ENCODE measurements around the gene HTATIP2. TPM values are rescaled to one million over a fixed set of nuclear protein-coding genes. Genes with fewer than 3 reads are reported as not detected.

The HTATIP2 gene
- polyA plus RNA-seq, 1 donor from 2014 or later: not detected

DNA sequence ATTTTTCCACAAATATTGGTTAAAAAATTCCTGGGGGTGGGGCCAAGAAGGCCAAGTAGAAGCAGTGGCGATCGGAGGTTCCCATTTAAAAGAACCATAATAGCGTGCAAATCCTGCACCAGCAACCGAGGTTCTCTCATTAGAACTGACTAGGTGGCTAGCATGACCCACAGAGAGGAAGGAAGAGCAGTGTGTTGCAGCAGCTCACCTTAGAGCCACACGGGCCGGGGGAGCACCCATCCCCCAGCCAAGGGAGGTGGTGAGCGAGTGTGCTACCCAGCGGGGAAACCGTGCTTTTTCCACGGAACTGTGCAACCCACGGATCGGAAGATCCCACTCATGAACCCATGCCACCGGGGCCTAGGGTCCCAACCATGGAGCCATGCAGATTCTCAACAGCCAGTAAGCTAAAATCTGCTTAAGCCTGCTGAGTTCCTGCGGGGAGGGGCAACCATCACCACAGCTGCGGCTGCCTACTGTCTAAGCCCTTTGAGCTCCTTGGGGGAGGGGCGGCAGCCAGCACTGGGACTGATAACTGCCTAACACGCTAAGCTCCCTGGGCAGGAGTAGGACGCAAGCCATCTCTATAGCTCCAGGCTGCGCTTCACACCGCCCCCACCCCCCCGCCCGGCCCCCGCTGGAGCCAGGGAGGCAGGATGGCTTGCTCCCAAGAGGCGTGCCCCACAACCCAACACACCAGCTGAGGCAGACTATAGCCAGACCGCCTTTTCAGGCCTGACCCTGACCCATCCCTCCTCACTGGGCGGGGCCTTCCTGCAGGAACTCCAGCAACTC, 21.0 kb upstream of the HTATIP2 start:
- Histone ChIP-seq H3K4me3 (ENCODE audit: low read length) (no peak overlapping the region), H3F3A (ENCODE audit: insufficient read depth, low read length, poor library complexity, severe bottlenecking) (no peaks in the 10 kb centered on the region), H3K36me3 (ENCODE audit: insufficient read depth, low read length) (no peaks in the 10 kb centered on the region), H3K4me2 (ENCODE audit: low read length) (no peak overlapping the region), H4K20me1 (ENCODE audit: insufficient read depth) (no peaks in the 10 kb centered on the region), H3K27me3 (ENCODE audit: insufficient read depth, low read depth, low read length) (peaks cover 13% of the 10 kb centered on the region), H3K9ac (ENCODE audit: low read length) (no peak overlapping the region), H3K9me3 (ENCODE audit: low read length) (no peaks in the 10 kb centered on the region), H3K27ac (ENCODE audit: low read length) (no peak overlapping the region), H3K79me2 (replicated peaks; ENCODE audit: insufficient read depth, low read length) (no peaks in the 10 kb centered on the region), H2AFZ (ENCODE audit: low read depth, low read length) (no peak overlapping the region), H3K9me2 (ENCODE audit: insufficient read depth, low read length) (no peaks in the 10 kb centered on the region)
- no peak for TF ChIP-seq TAF1 (IDR thresholded peaks at IDR 0.05; ENCODE audit: low read depth)
- TF ChIP-seq, protein P1, sequence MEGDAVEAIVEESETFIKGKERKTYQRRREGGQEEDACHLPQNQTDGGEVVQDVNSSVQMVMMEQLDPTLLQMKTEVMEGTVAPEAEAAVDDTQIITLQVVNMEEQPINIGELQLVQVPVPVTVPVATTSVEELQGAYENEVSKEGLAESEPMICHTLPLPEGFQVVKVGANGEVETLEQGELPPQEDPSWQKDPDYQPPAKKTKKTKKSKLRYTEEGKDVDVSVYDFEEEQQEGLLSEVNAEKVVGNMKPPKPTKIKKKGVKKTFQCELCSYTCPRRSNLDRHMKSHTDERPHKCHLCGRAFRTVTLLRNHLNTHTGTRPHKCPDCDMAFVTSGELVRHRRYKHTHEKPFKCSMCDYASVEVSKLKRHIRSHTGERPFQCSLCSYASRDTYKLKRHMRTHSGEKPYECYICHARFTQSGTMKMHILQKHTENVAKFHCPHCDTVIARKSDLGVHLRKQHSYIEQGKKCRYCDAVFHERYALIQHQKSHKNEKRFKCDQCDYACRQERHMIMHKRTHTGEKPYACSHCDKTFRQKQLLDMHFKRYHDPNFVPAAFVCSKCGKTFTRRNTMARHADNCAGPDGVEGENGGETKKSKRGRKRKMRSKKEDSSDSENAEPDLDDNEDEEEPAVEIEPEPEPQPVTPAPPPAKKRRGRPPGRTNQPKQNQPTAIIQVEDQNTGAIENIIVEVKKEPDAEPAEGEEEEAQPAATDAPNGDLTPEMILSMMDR (IDR thresholded peaks at IDR 0.05; ENCODE audit: poor library complexity, severe bottlenecking): no peak
- TF ChIP-seq, protein P2, sequence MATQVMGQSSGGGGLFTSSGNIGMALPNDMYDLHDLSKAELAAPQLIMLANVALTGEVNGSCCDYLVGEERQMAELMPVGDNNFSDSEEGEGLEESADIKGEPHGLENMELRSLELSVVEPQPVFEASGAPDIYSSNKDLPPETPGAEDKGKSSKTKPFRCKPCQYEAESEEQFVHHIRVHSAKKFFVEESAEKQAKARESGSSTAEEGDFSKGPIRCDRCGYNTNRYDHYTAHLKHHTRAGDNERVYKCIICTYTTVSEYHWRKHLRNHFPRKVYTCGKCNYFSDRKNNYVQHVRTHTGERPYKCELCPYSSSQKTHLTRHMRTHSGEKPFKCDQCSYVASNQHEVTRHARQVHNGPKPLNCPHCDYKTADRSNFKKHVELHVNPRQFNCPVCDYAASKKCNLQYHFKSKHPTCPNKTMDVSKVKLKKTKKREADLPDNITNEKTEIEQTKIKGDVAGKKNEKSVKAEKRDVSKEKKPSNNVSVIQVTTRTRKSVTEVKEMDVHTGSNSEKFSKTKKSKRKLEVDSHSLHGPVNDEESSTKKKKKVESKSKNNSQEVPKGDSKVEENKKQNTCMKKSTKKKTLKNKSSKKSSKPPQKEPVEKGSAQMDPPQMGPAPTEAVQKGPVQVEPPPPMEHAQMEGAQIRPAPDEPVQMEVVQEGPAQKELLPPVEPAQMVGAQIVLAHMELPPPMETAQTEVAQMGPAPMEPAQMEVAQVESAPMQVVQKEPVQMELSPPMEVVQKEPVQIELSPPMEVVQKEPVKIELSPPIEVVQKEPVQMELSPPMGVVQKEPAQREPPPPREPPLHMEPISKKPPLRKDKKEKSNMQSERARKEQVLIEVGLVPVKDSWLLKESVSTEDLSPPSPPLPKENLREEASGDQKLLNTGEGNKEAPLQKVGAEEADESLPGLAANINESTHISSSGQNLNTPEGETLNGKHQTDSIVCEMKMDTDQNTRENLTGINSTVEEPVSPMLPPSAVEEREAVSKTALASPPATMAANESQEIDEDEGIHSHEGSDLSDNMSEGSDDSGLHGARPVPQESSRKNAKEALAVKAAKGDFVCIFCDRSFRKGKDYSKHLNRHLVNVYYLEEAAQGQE (IDR thresholded peaks at IDR 0.05; ENCODE audit: borderline replicate concordance): no peak

DNA sequence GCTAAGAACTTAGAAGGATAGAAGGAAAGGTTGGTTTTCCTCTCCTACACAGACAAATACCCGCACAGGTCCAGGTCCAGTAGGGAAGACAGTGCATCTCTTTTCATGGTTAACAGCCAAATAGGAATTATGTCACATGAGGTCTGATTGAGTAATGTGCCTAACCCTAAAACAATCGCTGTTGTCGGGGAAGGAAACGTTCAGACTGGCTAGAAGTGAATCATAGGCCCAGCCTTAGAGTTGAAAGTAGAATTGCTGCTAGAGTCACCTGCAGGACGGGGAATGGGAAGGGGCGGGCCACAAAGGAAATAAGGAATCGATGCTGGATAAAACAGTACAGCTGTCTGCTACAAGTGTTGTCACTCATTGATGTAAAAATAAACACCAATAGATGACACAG, 12.4 kb upstream of the HTATIP2 start:
- no peak overlapping the region for H3K4me3 ChIP-seq (ENCODE audit: low read length)
- H4K20me1 ChIP-seq (ENCODE audit: insufficient read depth): no peaks in the 10 kb centered on the region
- H3F3A ChIP-seq (ENCODE audit: insufficient read depth, low read length, poor library complexity, severe bottlenecking): no peaks in the 10 kb centered on the region
- no peaks in the 10 kb centered on the region for H3K79me2 ChIP-seq (replicated peaks; ENCODE audit: insufficient read depth, low read length)
- no peak overlapping the region for H3K9ac ChIP-seq (ENCODE audit: low read length)
- TF ChIP-seq EZH2 (IDR thresholded peaks at IDR 0.05; ENCODE audit: borderline replicate concordance, insufficient read depth, low read length, poor library complexity, severe bottlenecking) (no peak), MXI1 (conservative IDR thresholded peaks at IDR 0.05; ENCODE audit: poor library complexity, severe bottlenecking) (no peak), EP300 (conservative IDR thresholded peaks at IDR 0.05; ENCODE audit: poor library complexity, severe bottlenecking) (no peak), POLR2AphosphoS5 (IDR thresholded peaks at IDR 0.05) (no peak)
- no peaks in the 10 kb centered on the region for H3K9me2 ChIP-seq (ENCODE audit: insufficient read depth, low read length)
- no peaks in the 10 kb centered on the region for H3K9me3 ChIP-seq (ENCODE audit: low read length)
- H3K36me3 ChIP-seq (ENCODE audit: insufficient read depth, low read length): no peaks in the 10 kb centered on the region
- H3K27ac ChIP-seq (ENCODE audit: low read length): no peak overlapping the region
- no peak overlapping the region for H2AFZ ChIP-seq (ENCODE audit: low read depth, low read length)
- no peak overlapping the region for H3K4me2 ChIP-seq (ENCODE audit: low read length)
- peaks cover 6% of the 10 kb centered on the region for H3K27me3 ChIP-seq (ENCODE audit: insufficient read depth, low read depth, low read length)

DNA sequence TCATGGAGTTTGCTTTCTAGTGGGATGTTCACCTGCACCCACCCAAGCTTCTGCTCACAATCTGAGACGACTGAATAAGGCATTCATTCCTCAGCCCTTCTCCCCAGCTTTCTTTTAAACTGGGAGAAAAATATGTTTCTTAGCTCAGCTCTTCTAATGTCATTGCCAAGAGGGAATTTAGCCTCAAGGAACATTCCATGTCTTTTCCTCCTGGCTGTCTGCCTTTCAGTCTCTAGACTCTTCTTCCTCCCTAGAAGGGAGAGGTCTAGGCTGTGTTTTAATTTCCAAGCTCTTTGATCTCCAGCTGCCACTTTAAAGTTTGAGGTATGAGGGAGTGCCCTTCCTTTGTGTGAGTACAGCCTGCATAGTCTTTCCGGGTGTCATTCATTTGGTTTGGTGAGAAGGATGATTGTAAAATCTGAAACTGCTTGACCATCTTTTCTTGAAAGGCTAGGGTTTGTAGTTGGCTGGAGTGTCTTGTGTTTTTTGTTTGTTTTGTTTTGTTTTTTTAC, 11.7 kb upstream of the HTATIP2 start:
- Histone ChIP-seq H3K27me3 (ENCODE audit: insufficient read depth, low read depth, low read length) (peaks cover 6% of the 10 kb centered on the region), H3F3A (ENCODE audit: insufficient read depth, low read length, poor library complexity, severe bottlenecking) (no peaks in the 10 kb centered on the region), H3K4me2 (ENCODE audit: low read length) (no peak overlapping the region), H4K20me1 (ENCODE audit: insufficient read depth) (no peaks in the 10 kb centered on the region), H3K4me3 (ENCODE audit: low read length) (no peak overlapping the region), H3K9ac (ENCODE audit: low read length) (no peak overlapping the region), H2AFZ (ENCODE audit: low read depth, low read length) (no peak overlapping the region), H3K36me3 (ENCODE audit: insufficient read depth, low read length) (no peaks in the 10 kb centered on the region), H3K9me2 (ENCODE audit: insufficient read depth, low read length) (no peaks in the 10 kb centered on the region), H3K9me3 (ENCODE audit: low read length) (no peaks in the 10 kb centered on the region), H3K27ac (ENCODE audit: low read length) (no peak overlapping the region), H3K79me2 (replicated peaks; ENCODE audit: insufficient read depth, low read length) (no peaks in the 10 kb centered on the region)
- TF ChIP-seq EP300 (conservative IDR thresholded peaks at IDR 0.05; ENCODE audit: poor library complexity, severe bottlenecking) (no peak), TAF1 (IDR thresholded peaks at IDR 0.05; ENCODE audit: low read depth) (no peak), EZH2 (IDR thresholded peaks at IDR 0.05; ENCODE audit: borderline replicate concordance, insufficient read depth, low read length, poor library complexity, severe bottlenecking) (no peak), MXI1 (conservative IDR thresholded peaks at IDR 0.05; ENCODE audit: poor library complexity, severe bottlenecking) (no peak), RAD21 (conservative IDR thresholded peaks at IDR 0.05) (no peak), POLR2AphosphoS5 (IDR thresholded peaks at IDR 0.05) (no peak)
- TF ChIP-seq, protein P1 (IDR thresholded peaks at IDR 0.05; ENCODE audit: poor library complexity, severe bottlenecking): no peak
- TF ChIP-seq, protein P2 (IDR thresholded peaks at IDR 0.05; ENCODE audit: borderline replicate concordance): no peak
